GM23338 (cell line): ENCODE results near the gene GSG1L. TPM values are rescaled to one million over a fixed set of nuclear protein-coding genes. Genes with fewer than 3 reads are reported as not detected.

Experiments
- ATAC-seq: fragments of 200-7000 bp; cut with Tn5 transposase; 3 replicates; pipeline ENCODE4 v1.9.1; 2020
- DNase-seq: peaks from one replicate; pipeline ENCODE4 v3.0.0-alpha.2; 2015; ENCODE audit warnings: low spot score
- H2AFZ ChIP-seq: fragments of 200-600 bp; sonication (generic); 2 replicates; pipeline ENCODE4 v1.8.0; 2016; ENCODE audit warnings: antibody characterized with exemption, mild to moderate bottlenecking, moderate library complexity
- H3F3A ChIP-seq: fragments of 200-600 bp; sonication (generic); replicated peaks from 2 replicates; pipeline ENCODE4 v1.8.0; 2017; ENCODE audit warnings: antibody characterized with exemption, mixed run types, low read depth
- H3K27ac ChIP-seq: fragments of 200-600 bp; sonication (generic); 2 replicates; pipeline ENCODE4 v1.6.1; 2016; ENCODE audit warnings: low read depth
- H3K27me3 ChIP-seq: fragments of 200-600 bp; sonication (generic); 2 replicates; pipeline ENCODE4 v1.8.0; 2016; ENCODE audit warnings: mild to moderate bottlenecking, mixed run types, moderate library complexity; ENCODE audit not compliant: insufficient read depth
- H3K36me3 ChIP-seq: fragments of 200-600 bp; sonication (generic); 2 replicates; pipeline ENCODE4 v1.8.0; 2016; ENCODE audit warnings: mild to moderate bottlenecking; ENCODE audit not compliant: insufficient read depth
- H3K4me1 ChIP-seq: fragments of 200-600 bp; sonication (generic); 2 replicates; pipeline ENCODE4 v1.8.0; 2016; ENCODE audit warnings: mild to moderate bottlenecking, moderate library complexity; ENCODE audit not compliant: insufficient read depth
- H3K4me2 ChIP-seq: fragments of 200-600 bp; sonication (generic); 2 replicates; pipeline ENCODE4 v1.7.1; 2017; ENCODE audit warnings: mixed run types
- H3K4me3 ChIP-seq: fragments of 200-600 bp; sonication (generic); 2 replicates; pipeline ENCODE4 v1.6.1; 2016; ENCODE audit warnings: mixed run types
- H3K79me2 ChIP-seq: fragments of 200-600 bp; sonication (generic); replicated peaks from 2 replicates; pipeline ENCODE4 v1.8.0; 2017; ENCODE audit warnings: mild to moderate bottlenecking; ENCODE audit not compliant: insufficient read depth
- H3K9me2 ChIP-seq: fragments of 200-600 bp; sonication (generic); 2 replicates; pipeline ENCODE4 v1.8.0; 2017; ENCODE audit not compliant: insufficient read depth
- H4K20me1 ChIP-seq: fragments of 200-600 bp; sonication (generic); replicated peaks from 2 replicates; pipeline ENCODE4 v1.8.0; 2017; ENCODE audit warnings: mild to moderate bottlenecking; ENCODE audit not compliant: insufficient read depth
- H3K27ac Mint-ChIP-seq: 2 replicates; pipeline ENCODE4 v1.8.0; 2020; ENCODE audit warnings: inconsistent platforms, mild to moderate bottlenecking, moderate library complexity, mixed read lengths
- H3K27me3 Mint-ChIP-seq: 3 replicates; pipeline ENCODE4 v1.8.0; 2022; ENCODE audit warnings: low read depth, mild to moderate bottlenecking, moderate library complexity, mixed read lengths, inconsistent platforms; ENCODE audit not compliant: insufficient read depth, poor library complexity
- H3K36me3 Mint-ChIP-seq: 3 replicates; pipeline ENCODE4 v1.8.0; 2021; ENCODE audit warnings: low read depth, mild to moderate bottlenecking, inconsistent platforms, moderate library complexity, mixed read lengths
- H3K4me1 Mint-ChIP-seq: 3 replicates; pipeline ENCODE4 v1.8.0; 2020; ENCODE audit warnings: mild to moderate bottlenecking, inconsistent platforms, mixed read lengths
- H3K4me3 Mint-ChIP-seq: 3 replicates; pipeline ENCODE4 v1.8.0; 2021; ENCODE audit warnings: moderate library complexity, mild to moderate bottlenecking, inconsistent platforms, mixed read lengths
- H3K9me3 Mint-ChIP-seq: 3 replicates; pipeline ENCODE4 v1.8.0; 2020; ENCODE audit warnings: moderate library complexity, mild to moderate bottlenecking, inconsistent platforms, mixed read lengths
- CREB1 ChIP-seq: fragments of 250-450 bp; sonication (Bioruptor Pico); IDR thresholded peaks from 2 replicates; pipeline ENCODE4 v1.5.0; 2020; ENCODE audit warnings: low read depth, mild to moderate bottlenecking, moderate library complexity
- EZH2 ChIP-seq: fragments of 200-600 bp; sonication (generic); IDR thresholded peaks from one replicate; pipeline ENCODE4 v1.8.0; 2017; ENCODE audit warnings: antibody characterized with exemption, mild to moderate bottlenecking, low read depth; ENCODE audit not compliant: unreplicated experiment
- EZH2phosphoT487 ChIP-seq: fragments of 200-600 bp; sonication (generic); IDR thresholded peaks from one replicate; pipeline ENCODE4 v1.8.1; 2018; ENCODE audit warnings: antibody characterized with exemption; ENCODE audit not compliant: unreplicated experiment
- JUNB ChIP-seq: IDR thresholded peaks from one replicate; pipeline ENCODE4 v1.6.1; 2016; ENCODE audit warnings: antibody characterized with exemption; ENCODE audit not compliant: unreplicated experiment
- NANOG ChIP-seq: IDR thresholded peaks from 2 replicates; pipeline ENCODE4 v1.6.1; 2016; ENCODE audit warnings: antibody characterized with exemption, borderline replicate concordance
- POLR2AphosphoS5 ChIP-seq: IDR thresholded peaks from 2 replicates; pipeline ENCODE4 v1.6.1; 2016; ENCODE audit warnings: antibody characterized with exemption, low read depth
- STAT1 ChIP-seq: IDR thresholded peaks from one replicate; pipeline ENCODE4 v1.6.1; 2016; ENCODE audit warnings: antibody characterized with exemption; ENCODE audit not compliant: unreplicated experiment
- ZNF114 ChIP-seq: fragments of 250-450 bp; sonication (Bioruptor Pico); IDR thresholded peaks from 2 replicates; pipeline ENCODE4 v1.5.0; 2020; ENCODE audit warnings: mild to moderate bottlenecking, moderate library complexity
- ZNF331 ChIP-seq: fragments of 250-450 bp; sonication (Bioruptor Pico); IDR thresholded peaks from 2 replicates; pipeline ENCODE4 v1.5.0; 2020; ENCODE audit warnings: low read depth, mild to moderate bottlenecking, moderate library complexity
- long read RNA-seq: library from polyadenylated mRNA; unstranded; transcript quantifications from one replicate; pipeline ENCODE4 v2.0.0, GENCODE V29; 2020; ENCODE audit not compliant: unreplicated experiment
- polyA plus RNA-seq: library from polyadenylated mRNA; unstranded; fragments of >200 nt; fragmentation: Nextera tagmentation; extraction: Ambion mirVana; gene quantifications from 2 replicates; pipeline ENCODE4 v1.2.1, GENCODE V29; 2016
- total RNA-seq: library from RNA; depleted of rRNA; stranded (reverse); fragments of >200 nt; shearing (Covaris generic); gene quantifications from 2 replicates; pipeline ENCODE4 v1.2.3, GENCODE V29; 2014; rRNA removed
- TF ChIP-seq, protein P1 (sequence below), 2 experiments: fragments of 200-600 bp in 1 of 2; sonication (generic) in 1 of 2; conservative IDR thresholded peaks; 2 replicates each; pipeline versions ENCODE4 v1.5.1 to v1.6.1; 2016 to 2017; ENCODE audit warnings: antibody characterized with exemption in 2 of 2, low read depth in 2 of 2, mild to moderate bottlenecking in 2 of 2, moderate library complexity in 1 of 2
- TF ChIP-seq, protein P2 (sequence below): IDR thresholded peaks from one replicate; pipeline ENCODE4 v1.6.1; 2018; ENCODE audit warnings: antibody characterized with exemption; ENCODE audit not compliant: unreplicated experiment
- TF ChIP-seq, protein P3 (sequence below): IDR thresholded peaks from 2 replicates; pipeline ENCODE4 v1.6.1; 2016; ENCODE audit warnings: antibody characterized with exemption
- TF ChIP-seq, protein P4 (sequence below): fragments of 250-450 bp; sonication (Bioruptor Pico); IDR thresholded peaks from 2 replicates; pipeline ENCODE4 v1.5.0; 2020; ENCODE audit warnings: mild to moderate bottlenecking, moderate library complexity

Gene GSG1L
- total RNA-seq, result 0.63 TPM in 1 of 2 replicates, not detected in the other
- 0.19 and 0.36 TPM in 2 replicates for polyA plus RNA-seq
- long read RNA-seq, result 0 reads

DNA sequence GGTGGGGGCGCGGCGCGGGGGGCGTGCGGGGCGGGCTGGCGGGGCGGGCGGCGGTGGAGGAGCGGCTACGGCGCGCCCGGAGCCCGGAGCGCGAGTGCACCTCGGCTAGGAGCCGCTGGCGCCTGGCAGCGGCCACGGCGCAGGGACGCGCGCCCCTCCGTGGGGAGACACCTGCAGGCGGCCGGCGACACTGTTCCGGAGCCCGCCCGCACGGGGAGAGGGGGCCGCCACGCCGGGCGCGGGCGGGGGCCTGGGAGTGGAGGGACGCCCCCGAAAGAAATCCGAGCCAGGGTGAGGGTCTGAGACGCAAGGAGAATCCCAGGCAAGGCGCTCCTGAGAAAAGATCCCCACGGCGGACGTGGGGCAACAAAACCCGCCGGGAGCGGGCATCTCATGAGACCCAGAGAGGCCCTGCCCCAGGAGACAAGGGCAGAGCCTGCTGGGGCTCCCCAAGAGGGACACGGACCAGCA is at the start of gene GSG1L:
GSG1L (minus strand) TSS at position 124 of the 471 bp plus-strand sequence. CDS start 290 bp downstream, outside the sequence.
- Mint-ChIP-seq H3K27me3 (peaks cover 41% of the 10 kb centered on the region), H3K36me3 (no peaks in the 10 kb centered on the region), H3K4me1 (no peaks in the 10 kb centered on the region; the same call in 2 of the 3 replicates), H3K4me3 (peak within 1 kb of the TSS; percentile 55; the same call in 2 of the 3 replicates), H3K9me3 (no peaks in the 10 kb centered on the region), H3K27ac (no peak within 1 kb of the TSS)
- H3K4me3 ChIP-seq, result peak within 1 kb of the TSS; percentile 59
- peak; percentile 31 for ATAC-seq
- no peak for DNase-seq
- peaks cover 61% of the 10 kb centered on the region for H3K27me3 ChIP-seq
- TF ChIP-seq NANOG (no peak), CREB1 (CRISPR knock-in tag) (no peak), JUNB (no peak), EZH2phosphoT487 (peak; percentile 38), STAT1 (no peak), EZH2 (peak; percentile 71), ZNF114 (no peak), POLR2AphosphoS5 (no peak), ZNF331 (no peak)
- TF ChIP-seq, protein P1, sequence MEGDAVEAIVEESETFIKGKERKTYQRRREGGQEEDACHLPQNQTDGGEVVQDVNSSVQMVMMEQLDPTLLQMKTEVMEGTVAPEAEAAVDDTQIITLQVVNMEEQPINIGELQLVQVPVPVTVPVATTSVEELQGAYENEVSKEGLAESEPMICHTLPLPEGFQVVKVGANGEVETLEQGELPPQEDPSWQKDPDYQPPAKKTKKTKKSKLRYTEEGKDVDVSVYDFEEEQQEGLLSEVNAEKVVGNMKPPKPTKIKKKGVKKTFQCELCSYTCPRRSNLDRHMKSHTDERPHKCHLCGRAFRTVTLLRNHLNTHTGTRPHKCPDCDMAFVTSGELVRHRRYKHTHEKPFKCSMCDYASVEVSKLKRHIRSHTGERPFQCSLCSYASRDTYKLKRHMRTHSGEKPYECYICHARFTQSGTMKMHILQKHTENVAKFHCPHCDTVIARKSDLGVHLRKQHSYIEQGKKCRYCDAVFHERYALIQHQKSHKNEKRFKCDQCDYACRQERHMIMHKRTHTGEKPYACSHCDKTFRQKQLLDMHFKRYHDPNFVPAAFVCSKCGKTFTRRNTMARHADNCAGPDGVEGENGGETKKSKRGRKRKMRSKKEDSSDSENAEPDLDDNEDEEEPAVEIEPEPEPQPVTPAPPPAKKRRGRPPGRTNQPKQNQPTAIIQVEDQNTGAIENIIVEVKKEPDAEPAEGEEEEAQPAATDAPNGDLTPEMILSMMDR (conservative IDR thresholded peaks at IDR 0.05; ENCODE audit: low read depth in 2 of 2), result peak in 1 of 2 experiments; percentile 34; a peak in 1 of 4 replicates
- TF ChIP-seq, protein P2, sequence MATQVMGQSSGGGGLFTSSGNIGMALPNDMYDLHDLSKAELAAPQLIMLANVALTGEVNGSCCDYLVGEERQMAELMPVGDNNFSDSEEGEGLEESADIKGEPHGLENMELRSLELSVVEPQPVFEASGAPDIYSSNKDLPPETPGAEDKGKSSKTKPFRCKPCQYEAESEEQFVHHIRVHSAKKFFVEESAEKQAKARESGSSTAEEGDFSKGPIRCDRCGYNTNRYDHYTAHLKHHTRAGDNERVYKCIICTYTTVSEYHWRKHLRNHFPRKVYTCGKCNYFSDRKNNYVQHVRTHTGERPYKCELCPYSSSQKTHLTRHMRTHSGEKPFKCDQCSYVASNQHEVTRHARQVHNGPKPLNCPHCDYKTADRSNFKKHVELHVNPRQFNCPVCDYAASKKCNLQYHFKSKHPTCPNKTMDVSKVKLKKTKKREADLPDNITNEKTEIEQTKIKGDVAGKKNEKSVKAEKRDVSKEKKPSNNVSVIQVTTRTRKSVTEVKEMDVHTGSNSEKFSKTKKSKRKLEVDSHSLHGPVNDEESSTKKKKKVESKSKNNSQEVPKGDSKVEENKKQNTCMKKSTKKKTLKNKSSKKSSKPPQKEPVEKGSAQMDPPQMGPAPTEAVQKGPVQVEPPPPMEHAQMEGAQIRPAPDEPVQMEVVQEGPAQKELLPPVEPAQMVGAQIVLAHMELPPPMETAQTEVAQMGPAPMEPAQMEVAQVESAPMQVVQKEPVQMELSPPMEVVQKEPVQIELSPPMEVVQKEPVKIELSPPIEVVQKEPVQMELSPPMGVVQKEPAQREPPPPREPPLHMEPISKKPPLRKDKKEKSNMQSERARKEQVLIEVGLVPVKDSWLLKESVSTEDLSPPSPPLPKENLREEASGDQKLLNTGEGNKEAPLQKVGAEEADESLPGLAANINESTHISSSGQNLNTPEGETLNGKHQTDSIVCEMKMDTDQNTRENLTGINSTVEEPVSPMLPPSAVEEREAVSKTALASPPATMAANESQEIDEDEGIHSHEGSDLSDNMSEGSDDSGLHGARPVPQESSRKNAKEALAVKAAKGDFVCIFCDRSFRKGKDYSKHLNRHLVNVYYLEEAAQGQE, result no peak
- TF ChIP-seq, protein P3, sequence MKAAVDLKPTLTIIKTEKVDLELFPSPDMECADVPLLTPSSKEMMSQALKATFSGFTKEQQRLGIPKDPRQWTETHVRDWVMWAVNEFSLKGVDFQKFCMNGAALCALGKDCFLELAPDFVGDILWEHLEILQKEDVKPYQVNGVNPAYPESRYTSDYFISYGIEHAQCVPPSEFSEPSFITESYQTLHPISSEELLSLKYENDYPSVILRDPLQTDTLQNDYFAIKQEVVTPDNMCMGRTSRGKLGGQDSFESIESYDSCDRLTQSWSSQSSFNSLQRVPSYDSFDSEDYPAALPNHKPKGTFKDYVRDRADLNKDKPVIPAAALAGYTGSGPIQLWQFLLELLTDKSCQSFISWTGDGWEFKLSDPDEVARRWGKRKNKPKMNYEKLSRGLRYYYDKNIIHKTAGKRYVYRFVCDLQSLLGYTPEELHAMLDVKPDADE, result no peak
- TF ChIP-seq, protein P4, sequence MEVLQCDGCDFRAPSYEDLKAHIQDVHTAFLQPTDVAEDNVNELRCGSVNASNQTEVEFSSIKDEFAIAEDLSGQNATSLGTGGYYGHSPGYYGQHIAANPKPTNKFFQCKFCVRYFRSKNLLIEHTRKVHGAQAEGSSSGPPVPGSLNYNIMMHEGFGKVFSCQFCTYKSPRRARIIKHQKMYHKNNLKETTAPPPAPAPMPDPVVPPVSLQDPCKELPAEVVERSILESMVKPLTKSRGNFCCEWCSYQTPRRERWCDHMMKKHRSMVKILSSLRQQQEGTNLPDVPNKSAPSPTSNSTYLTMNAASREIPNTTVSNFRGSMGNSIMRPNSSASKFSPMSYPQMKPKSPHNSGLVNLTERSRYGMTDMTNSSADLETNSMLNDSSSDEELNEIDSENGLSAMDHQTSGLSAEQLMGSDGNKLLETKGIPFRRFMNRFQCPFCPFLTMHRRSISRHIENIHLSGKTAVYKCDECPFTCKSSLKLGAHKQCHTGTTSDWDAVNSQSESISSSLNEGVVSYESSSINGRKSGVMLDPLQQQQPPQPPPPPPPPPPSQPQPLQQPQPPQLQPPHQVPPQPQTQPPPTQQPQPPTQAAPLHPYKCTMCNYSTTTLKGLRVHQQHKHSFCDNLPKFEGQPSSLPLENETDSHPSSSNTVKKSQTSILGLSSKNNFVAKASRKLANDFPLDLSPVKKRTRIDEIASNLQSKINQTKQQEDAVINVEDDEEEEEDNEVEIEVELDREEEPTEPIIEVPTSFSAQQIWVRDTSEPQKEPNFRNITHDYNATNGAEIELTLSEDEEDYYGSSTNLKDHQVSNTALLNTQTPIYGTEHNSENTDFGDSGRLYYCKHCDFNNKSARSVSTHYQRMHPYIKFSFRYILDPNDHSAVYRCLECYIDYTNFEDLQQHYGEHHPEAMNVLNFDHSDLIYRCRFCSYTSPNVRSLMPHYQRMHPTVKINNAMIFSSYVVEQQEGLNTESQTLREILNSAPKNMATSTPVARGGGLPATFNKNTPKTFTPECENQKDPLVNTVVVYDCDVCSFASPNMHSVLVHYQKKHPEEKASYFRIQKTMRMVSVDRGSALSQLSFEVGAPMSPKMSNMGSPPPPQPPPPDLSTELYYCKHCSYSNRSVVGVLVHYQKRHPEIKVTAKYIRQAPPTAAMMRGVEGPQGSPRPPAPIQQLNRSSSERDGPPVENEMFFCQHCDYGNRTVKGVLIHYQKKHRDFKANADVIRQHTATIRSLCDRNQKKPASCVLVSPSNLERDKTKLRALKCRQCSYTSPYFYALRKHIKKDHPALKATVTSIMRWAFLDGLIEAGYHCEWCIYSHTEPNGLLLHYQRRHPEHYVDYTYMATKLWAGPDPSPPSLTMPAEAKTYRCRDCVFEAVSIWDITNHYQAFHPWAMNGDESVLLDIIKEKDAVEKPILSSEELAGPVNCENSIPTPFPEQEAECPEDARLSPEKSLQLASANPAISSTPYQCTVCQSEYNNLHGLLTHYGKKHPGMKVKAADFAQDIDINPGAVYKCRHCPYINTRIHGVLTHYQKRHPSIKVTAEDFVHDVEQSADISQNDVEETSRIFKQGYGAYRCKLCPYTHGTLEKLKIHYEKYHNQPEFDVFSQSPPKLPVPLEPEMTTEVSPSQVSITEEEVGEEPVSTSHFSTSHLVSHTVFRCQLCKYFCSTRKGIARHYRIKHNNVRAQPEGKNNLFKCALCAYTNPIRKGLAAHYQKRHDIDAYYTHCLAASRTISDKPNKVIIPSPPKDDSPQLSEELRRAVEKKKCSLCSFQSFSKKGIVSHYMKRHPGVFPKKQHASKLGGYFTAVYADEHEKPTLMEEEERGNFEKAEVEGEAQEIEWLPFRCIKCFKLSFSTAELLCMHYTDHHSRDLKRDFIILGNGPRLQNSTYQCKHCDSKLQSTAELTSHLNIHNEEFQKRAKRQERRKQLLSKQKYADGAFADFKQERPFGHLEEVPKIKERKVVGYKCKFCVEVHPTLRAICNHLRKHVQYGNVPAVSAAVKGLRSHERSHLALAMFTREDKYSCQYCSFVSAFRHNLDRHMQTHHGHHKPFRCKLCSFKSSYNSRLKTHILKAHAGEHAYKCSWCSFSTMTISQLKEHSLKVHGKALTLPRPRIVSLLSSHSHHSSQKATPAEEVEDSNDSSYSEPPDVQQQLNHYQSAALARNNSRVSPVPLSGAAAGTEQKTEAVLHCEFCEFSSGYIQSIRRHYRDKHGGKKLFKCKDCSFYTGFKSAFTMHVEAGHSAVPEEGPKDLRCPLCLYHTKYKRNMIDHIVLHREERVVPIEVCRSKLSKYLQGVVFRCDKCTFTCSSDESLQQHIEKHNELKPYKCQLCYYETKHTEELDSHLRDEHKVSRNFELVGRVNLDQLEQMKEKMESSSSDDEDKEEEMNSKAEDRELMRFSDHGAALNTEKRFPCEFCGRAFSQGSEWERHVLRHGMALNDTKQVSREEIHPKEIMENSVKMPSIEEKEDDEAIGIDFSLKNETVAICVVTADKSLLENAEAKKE (CRISPR knock-in tag), result no peak
- no peaks in the 10 kb centered on the region for H4K20me1 ChIP-seq
- peak within 1 kb of the TSS; percentile 78; the same call in 1 of the 2 replicates for H2AFZ ChIP-seq
- no peak within 1 kb of the TSS for H3K27ac ChIP-seq
- H3K4me1 ChIP-seq, result no peaks in the 10 kb centered on the region; the same call in 1 of the 2 replicates
- no peaks in the 10 kb centered on the region for H3K36me3 ChIP-seq
- no peaks in the 10 kb centered on the region for H3K79me2 ChIP-seq
- H3K9me2 ChIP-seq, result no peaks in the 10 kb centered on the region
- peak within 1 kb of the TSS; percentile 78 for H3K4me2 ChIP-seq
- H3F3A ChIP-seq, result no peaks in the 10 kb centered on the region
